DOHH2 (cell line): ENCODE data around the gene BANK1.

ENCODE experiments used
- H3F3A ChIP-seq: fragments of 200-600 bp; sonication (generic), shearing (Covaris generic); 2 replicates; pipeline ENCODE4 v1.6.0; 2016; ENCODE audit warnings: antibody characterized with exemption, mild to moderate bottlenecking; ENCODE audit not compliant: control insufficient read depth, insufficient read depth
- H3K27ac ChIP-seq: fragments of 200-600 bp; sonication (generic); 2 replicates; pipeline ENCODE4 v1.5.1; 2014; ENCODE audit warnings: low read depth, mild to moderate bottlenecking, low read length, moderate library complexity
- H3K27me3 ChIP-seq: fragments of 200-600 bp; sonication (generic); 2 replicates; pipeline ENCODE4 v1.6.1; 2014; ENCODE audit warnings: mild to moderate bottlenecking, low read length, mixed read lengths; ENCODE audit not compliant: control insufficient read depth
- H3K36me3 ChIP-seq: fragments of 200-600 bp; sonication (generic); 2 replicates; pipeline ENCODE4 v1.6.1; 2014; ENCODE audit warnings: mild to moderate bottlenecking, low read length, moderate library complexity, mixed read lengths; ENCODE audit not compliant: control insufficient read depth
- H3K4me1 ChIP-seq: fragments of 200-600 bp; sonication (generic); 2 replicates; pipeline ENCODE4 v1.6.1; 2014; ENCODE audit warnings: mild to moderate bottlenecking, low read length, mixed read lengths; ENCODE audit not compliant: control insufficient read depth
- H3K4me2 ChIP-seq: fragments of 200-600 bp; sonication (generic); 2 replicates; pipeline ENCODE4 v1.6.0; 2014; ENCODE audit warnings: mild to moderate bottlenecking, low read length, moderate library complexity
- H3K4me3 ChIP-seq: fragments of 200-600 bp; sonication (generic); 2 replicates; pipeline ENCODE4 v1.5.1; 2014; ENCODE audit warnings: mild to moderate bottlenecking, low read length, mixed read lengths
- H3K79me2 ChIP-seq: fragments of 200-600 bp; sonication (generic); 2 replicates; pipeline ENCODE4 v1.6.1; 2014; ENCODE audit warnings: mild to moderate bottlenecking, low read length, mixed read lengths; ENCODE audit not compliant: control insufficient read depth
- H3K9me2 ChIP-seq: fragments of 200-600 bp; sonication (generic); replicated peaks from 2 replicates; pipeline ENCODE4 v1.6.1; 2014; ENCODE audit warnings: mild to moderate bottlenecking, low read length, mixed read lengths; ENCODE audit not compliant: control insufficient read depth
- H3K9me3 ChIP-seq: fragments of 200-600 bp; sonication (generic); 2 replicates; pipeline ENCODE4 v1.6.1; 2014; ENCODE audit warnings: antibody characterized with exemption, low read length, mixed read lengths; ENCODE audit not compliant: control insufficient read depth, insufficient read depth
- H4K20me1 ChIP-seq: fragments of 200-600 bp; sonication (generic); 2 replicates; pipeline ENCODE4 v1.6.0; 2014; ENCODE audit warnings: low read depth, mild to moderate bottlenecking, antibody characterized with exemption, low read length, moderate library complexity; ENCODE audit not compliant: control insufficient read depth, insufficient read depth
- EZH2phosphoT487 ChIP-seq: fragments of 200-600 bp; sonication (generic); IDR thresholded peaks from 2 replicates; pipeline ENCODE4 v1.6.1; 2017; ENCODE audit warnings: borderline replicate concordance, mild to moderate bottlenecking, antibody characterized with exemption, low read length, moderate library complexity, mixed read lengths
- TF ChIP-seq, protein P1 (sequence below): fragments of 200-600 bp; sonication (generic); IDR thresholded peaks from one replicate; pipeline ENCODE4 v1.5.1; 2014; ENCODE audit warnings: antibody characterized with exemption, mild to moderate bottlenecking, low read depth, low read length; ENCODE audit not compliant: poor library complexity, severe bottlenecking

Gene BANK1

GRCh38 chr4:101855239-101855638 lies 64.7 kb downstream of the BANK1 start:
- H3K4me2 ChIP-seq = no peak overlapping the region
- no peaks in the 10 kb centered on the region for H3K27me3 ChIP-seq
- TF ChIP-seq, protein P1, sequence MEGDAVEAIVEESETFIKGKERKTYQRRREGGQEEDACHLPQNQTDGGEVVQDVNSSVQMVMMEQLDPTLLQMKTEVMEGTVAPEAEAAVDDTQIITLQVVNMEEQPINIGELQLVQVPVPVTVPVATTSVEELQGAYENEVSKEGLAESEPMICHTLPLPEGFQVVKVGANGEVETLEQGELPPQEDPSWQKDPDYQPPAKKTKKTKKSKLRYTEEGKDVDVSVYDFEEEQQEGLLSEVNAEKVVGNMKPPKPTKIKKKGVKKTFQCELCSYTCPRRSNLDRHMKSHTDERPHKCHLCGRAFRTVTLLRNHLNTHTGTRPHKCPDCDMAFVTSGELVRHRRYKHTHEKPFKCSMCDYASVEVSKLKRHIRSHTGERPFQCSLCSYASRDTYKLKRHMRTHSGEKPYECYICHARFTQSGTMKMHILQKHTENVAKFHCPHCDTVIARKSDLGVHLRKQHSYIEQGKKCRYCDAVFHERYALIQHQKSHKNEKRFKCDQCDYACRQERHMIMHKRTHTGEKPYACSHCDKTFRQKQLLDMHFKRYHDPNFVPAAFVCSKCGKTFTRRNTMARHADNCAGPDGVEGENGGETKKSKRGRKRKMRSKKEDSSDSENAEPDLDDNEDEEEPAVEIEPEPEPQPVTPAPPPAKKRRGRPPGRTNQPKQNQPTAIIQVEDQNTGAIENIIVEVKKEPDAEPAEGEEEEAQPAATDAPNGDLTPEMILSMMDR = no peak
- TF ChIP-seq EZH2phosphoT487 = no peak
- peaks cover 38% of the 10 kb centered on the region for H3K4me1 ChIP-seq
- H3K27ac ChIP-seq = no peak overlapping the region
- H3K36me3 ChIP-seq = no peaks in the 10 kb centered on the region
- no peaks in the 10 kb centered on the region for H3F3A ChIP-seq
- no peaks in the 10 kb centered on the region for H3K9me2 ChIP-seq
- H4K20me1 ChIP-seq = no peaks in the 10 kb centered on the region
- H3K79me2 ChIP-seq = no peaks in the 10 kb centered on the region
- H3K4me3 ChIP-seq = no peak overlapping the region
- H3K9me3 ChIP-seq = no peaks in the 10 kb centered on the region

- Histone ChIP-seq H3K9me2 (no peaks in the 10 kb centered on the region), H3F3A (no peaks in the 10 kb centered on the region), H3K4me2 (no peak overlapping the region), H4K20me1 (no peaks in the 10 kb centered on the region), H3K27me3 (no peaks in the 10 kb centered on the region), H3K4me3 (no peak overlapping the region), H3K4me1 (peaks cover 36% of the 10 kb centered on the region), H3K79me2 (no peaks in the 10 kb centered on the region), H3K36me3 (no peaks in the 10 kb centered on the region), H3K9me3 (no peaks in the 10 kb centered on the region), H3K27ac (no peak overlapping the region)
- no peak for TF ChIP-seq EZH2phosphoT487
- TF ChIP-seq, protein P1 = no peak
Measured at GRCh38 chr4:101856149-101856548, 65.6 kb downstream of the BANK1 start.

DNA sequence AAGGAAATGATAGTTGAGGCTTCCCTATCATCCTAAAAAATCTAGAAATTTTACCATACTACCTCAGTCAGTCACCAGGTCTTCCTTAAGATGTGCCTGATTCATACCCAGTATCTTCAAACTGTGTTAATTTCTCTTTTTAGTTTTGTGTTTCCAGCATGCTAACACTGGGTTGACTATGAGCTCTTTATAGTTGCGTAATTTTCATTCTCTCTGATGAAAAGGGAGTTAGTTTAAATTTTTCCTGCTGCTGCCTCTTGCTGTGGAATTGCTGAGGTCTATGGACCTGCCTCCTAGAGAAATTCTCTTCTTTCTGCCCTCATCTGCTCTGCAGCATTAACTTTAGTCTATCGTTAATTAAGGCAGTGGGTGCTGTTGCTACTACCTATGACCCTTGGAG lies 66.6 kb downstream of the BANK1 start:
- Histone ChIP-seq H3K9me2 (no peaks in the 10 kb centered on the region), H3K36me3 (no peaks in the 10 kb centered on the region), H3K79me2 (no peaks in the 10 kb centered on the region), H3F3A (no peaks in the 10 kb centered on the region), H4K20me1 (no peaks in the 10 kb centered on the region), H3K4me1 (peaks cover 32% of the 10 kb centered on the region), H3K9me3 (no peaks in the 10 kb centered on the region), H3K27me3 (no peaks in the 10 kb centered on the region), H3K27ac (no peak overlapping the region), H3K4me3 (no peak overlapping the region), H3K4me2 (no peak overlapping the region)
- TF ChIP-seq EZH2phosphoT487 = no peak
- TF ChIP-seq, protein P1 = no peak
